ENCODE data around the gene RPL18A.
"Not testable (repeated sequence)": the region's sequence is repeated elsewhere in the genome, so short reads cannot be mapped to it uniquely, and the experiment has no call there.

RPL18A gene

GRCh38 chr19:17866312-17866963 lies 6.7 kb downstream of the RPL18A start:
- DNase-seq (ENCODE audit: low read depth in 3 of 3): no peak

DNA sequence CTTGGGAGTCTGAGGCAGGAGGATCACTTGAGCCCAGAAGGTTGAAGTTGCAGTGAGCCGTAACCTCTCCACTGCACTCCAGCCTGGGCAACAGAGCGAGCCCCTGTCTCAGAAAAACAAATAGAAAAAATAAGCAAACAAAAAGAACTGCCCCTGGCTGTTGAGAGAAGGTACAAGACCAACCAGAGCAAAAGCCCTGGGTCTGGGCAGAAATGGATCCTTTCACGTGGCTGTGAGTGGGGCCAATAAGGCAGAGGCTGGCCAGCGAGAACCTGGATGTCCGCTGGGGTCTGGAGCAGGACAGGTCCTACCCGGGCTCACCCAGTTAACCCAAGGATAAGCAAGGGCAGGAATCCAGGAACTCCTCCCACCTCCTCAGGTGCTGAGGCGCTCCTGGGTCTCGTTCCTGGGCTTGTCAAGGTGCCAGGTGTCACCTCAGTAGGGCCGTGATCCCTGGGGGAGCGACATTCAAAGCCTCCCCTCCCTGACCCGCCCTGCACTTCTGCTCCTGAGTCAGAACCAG lies 7.3 kb downstream of the RPL18A start:
- no peak for DNase-seq (ENCODE audit: low read depth in 3 of 3)

DNA sequence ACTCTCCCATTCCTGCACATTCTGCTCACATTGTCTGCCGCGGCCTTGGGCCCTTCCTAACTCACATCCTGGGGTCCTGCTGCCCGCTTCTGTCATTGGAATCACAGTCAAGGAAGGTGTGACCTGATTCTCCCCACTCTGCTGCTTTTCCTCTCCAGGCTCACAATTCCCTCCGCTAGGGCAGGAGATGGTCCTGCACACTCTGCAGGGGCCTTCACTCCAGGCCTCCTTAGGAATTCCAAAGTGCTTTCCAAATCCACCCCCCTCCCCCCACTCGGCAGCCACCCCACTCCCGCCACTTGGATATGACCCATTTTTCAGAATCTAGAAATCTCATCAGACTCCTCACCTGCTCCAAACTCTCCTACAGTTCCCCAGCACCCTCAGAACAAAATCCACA lies 9.0 kb downstream of the RPL18A start:
- no peak for DNase-seq (ENCODE audit: low read depth in 3 of 3)

GRCh38 chr19:17869114-17869608 lies 9.5 kb downstream of the RPL18A start:
- DNase-seq (ENCODE audit: low read depth in 3 of 3): no peak

- DNase-seq (ENCODE audit: low read depth in 3 of 3): no peak
Observed at GRCh38 chr19:17871032-17871877, 11.5 kb downstream of the RPL18A start.

GRCh38 chr19:17871878-17872250 lies 12.2 kb downstream of the RPL18A start, which contains the start of gene SLC5A5:
Gene SLC5A5, plus strand, starts transcription at chr19:17871945. Its CDS starts 375 bp downstream, at chr19:17872320.
- DNase-seq (ENCODE audit: low read depth in 3 of 3): no peak

DNA sequence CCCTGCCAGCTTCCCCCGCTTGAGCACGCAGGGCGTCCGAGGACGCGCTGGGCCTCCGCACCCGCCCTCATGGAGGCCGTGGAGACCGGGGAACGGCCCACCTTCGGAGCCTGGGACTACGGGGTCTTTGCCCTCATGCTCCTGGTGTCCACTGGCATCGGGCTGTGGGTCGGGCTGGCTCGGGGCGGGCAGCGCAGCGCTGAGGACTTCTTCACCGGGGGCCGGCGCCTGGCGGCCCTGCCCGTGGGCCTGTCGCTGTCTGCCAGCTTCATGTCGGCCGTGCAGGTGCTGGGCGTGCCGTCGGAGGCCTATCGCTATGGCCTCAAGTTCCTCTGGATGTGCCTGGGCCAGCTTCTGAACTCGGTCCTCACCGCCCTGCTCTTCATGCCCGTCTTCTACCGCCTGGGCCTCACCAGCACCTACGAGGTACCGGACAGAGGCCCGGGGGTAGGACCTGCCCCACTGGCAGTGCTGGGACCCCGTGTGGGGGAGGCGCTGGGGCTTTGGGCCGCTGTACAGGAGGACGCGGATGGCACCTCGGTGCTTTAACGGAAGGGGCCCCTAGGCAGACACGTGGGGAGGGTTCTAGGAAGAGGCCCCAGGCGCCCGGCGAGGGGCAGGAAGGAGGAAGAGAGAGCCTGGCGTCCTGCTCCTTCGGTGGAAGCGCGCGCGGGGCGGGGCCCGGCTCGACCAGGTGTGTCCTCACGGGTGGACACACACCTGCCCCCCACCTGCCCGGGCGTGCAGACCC lies 12.7 kb downstream of the RPL18A start:
- DNase-seq (ENCODE audit: low read depth in 3 of 3): peak in 1 of 3 experiments; percentile 67

- peak in 1 of 3 experiments; percentile 75 for DNase-seq (ENCODE audit: low read depth in 3 of 3)
Observed at GRCh38 chr19:17873786-17874757, 14.4 kb downstream of the RPL18A start.

- no peak for DNase-seq (ENCODE audit: low read depth in 3 of 3)
Observed at GRCh38 chr19:17874758-17875135, 15.0 kb downstream of the RPL18A start.

GRCh38 chr19:17877696-17878095 lies 18.0 kb downstream of the RPL18A start:
- no peak for DNase-seq (ENCODE audit: low read depth in 3 of 3)

DNA sequence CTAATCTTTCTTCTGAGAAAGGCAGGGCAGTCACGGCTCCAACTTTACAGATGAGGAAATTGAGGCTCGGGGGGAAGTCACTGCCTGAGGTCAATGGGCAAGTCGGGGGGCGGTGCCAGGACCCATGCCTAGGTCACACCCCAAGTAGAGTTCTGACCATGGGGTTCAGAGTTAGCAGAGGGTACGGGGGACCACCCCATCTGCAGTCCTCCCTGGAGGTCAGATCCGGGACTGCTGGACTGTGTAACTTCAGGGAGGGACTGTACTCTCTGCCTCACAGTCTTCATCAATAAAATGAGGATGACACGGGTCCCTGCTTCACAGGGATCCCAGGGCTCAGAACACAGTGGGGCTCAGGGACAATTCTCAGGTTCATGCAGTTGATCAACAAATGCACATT lies 19.8 kb downstream of the RPL18A start:
- DNase-seq (ENCODE audit: low read depth in 3 of 3): no peak

- DNase-seq (ENCODE audit: low read depth in 3 of 3): no peak
Observed at GRCh38 chr19:17881701-17882100, 22.0 kb downstream of the RPL18A start.

- DNase-seq (ENCODE audit: low read depth in 3 of 3): no peak
Observed at GRCh38 chr19:17883627-17884410, 24.1 kb downstream of the RPL18A start.

- DNase-seq (ENCODE audit: low read depth in 3 of 3): no peak
Observed at GRCh38 chr19:17886515-17886914, 26.8 kb downstream of the RPL18A start.

- DNase-seq (ENCODE audit: low read depth in 3 of 3): not testable (repeated sequence)
Observed at GRCh38 chr19:17887221-17887620, 27.5 kb downstream of the RPL18A start.

DNA sequence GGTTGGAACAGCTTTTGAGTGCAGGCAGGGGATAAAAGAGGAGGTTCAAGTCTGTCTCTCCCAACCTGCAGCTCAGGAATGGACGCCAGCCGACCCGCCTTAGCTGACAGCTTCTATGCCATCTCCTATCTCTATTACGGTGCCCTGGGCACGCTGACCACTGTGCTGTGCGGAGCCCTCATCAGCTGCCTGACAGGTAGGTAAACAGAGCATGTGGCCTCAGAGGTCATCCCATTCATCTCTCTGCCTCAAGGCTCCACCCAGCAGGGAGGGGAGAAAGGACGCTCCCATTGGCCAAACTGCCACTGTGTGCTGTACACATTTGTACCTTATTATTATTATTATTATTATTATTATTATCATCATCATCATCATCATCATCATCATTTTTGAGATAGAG lies 28.6 kb downstream of the RPL18A start:
- DNase-seq (ENCODE audit: low read depth in 3 of 3): no peak

- DNase-seq (ENCODE audit: low read depth in 3 of 3): no peak
Observed at GRCh38 chr19:17889609-17890214, 30.0 kb downstream of the RPL18A start.

- DNase-seq (ENCODE audit: low read depth in 3 of 3): no peak
Observed at GRCh38 chr19:17893766-17894165, 34.1 kb downstream of the RPL18A start.

- no peak for DNase-seq (ENCODE audit: low read depth in 3 of 3)
Observed at GRCh38 chr19:17902701-17903100, 43.0 kb downstream of the RPL18A start.

DNA sequence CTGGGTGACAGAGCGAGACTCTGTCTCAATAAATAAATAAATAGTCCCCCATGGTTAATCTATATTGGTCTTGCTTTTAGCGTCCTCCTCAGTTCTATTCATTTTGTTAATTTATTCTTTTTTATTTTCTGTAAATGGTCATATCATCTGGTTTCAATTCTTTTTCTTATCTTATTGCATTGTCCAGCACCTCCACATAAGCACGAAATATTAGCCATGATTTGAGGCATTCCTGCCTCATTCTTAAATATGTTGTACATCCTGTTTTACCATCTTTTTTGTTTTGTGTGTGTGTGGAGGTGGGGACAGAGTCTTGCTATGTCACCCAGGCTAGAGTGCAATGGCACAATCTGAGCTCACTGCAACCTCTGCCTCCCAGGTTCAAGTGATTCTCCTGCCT lies 48.5 kb downstream of the RPL18A start:
- DNase-seq (ENCODE audit: low read depth in 3 of 3): no peak
